ENCODE measurements around the gene REX1BD. TPM values are rescaled to one million over a fixed set of nuclear protein-coding genes. Genes with fewer than 3 reads are reported as not detected.

The REX1BD gene
- total and polyA plus RNA-seq, 2 of the 13 experiments (the other 11 are each of a cell fraction or from before 2014, with no cell fraction given), result 7.5 to 25.4 TPM

DNA sequence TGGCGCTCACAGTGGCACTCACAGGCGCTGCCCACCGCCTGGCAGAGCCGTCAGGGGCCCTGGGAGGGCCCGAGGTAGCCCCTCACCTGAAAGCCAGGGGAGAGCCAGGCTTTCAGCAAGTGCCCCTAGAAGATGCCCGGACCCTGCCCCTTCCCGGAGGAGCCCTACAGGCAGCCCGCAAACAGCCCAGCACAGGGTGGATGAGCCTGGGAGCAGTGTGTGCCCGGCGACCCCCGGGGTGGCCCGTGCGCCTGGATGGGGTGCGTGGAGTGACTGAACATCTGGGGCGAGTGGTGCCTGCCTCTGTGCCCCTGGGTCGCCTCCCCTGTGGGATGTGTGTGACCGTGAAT is 16.6 kb downstream of the REX1BD start:
- peak overlapping the region; percentile 80 for H3K9ac ChIP-seq (ENCODE audit: insufficient read depth, low read depth, low read length)
- H3K79me2 ChIP-seq (ENCODE audit: insufficient read depth, low read length), result peaks cover 34% of the 10 kb centered on the region
- WGBS (ENCODE audit: low lambda C conversion rate), result 73% methylated on average over 3 of the region's 17 CpGs
- peaks cover 52% of the 10 kb centered on the region for H3K4me1 ChIP-seq (ENCODE audit: insufficient read depth, low read length)
- ATAC-seq (no peak), DNase-seq (ENCODE audit: low spot score) (no peak), FAIRE-seq (no peak)
- in situ Hi-C loops (cut with HindIII; ENCODE audit: extremely low pct_ligation_motif_present, low pct_unique_long_range_greater_than_20kb), result no loop called here
- intact Hi-C loops (cut with micrococcal nuclease; ENCODE audit: unreplicated experiment), result no loop called here
- H2AFZ ChIP-seq (ENCODE audit: low read length), result no peak overlapping the region
- ChIA-PET POLR2A (interaction anchor here (1.6 kb wide), 1 partner anchor 16 kb away, joined by 4 read pairs; no protein-coding TSS in a partner anchor), CTCF (ENCODE audit: low intra/inter-chr PET ratio, low total read pairs) (no interaction called here)
- peak overlapping the region; percentile 91 for H3K4me2 ChIP-seq (ENCODE audit: low read depth, low read length)
- H3K27ac ChIP-seq (ENCODE audit: extremely low read length, insufficient read depth, low read length), result peak overlapping the region; percentile 68
- H3K36me3 ChIP-seq (replicated peaks in 1 of 2; ENCODE audit: control insufficient read depth in 1 of 2, insufficient read depth in 2 of 2, low read length in 2 of 2), result peaks cover 6 to 12% of the 10 kb centered on the region in 2 experiments; a peak in 3 of 5 replicates
- peak overlapping the region; percentile 67 to 82 (median 82) for H3K4me3 ChIP-seq (replicated peaks in 1 of 3; ENCODE audit: insufficient read depth in 1 of 3, low read depth in 2 of 3, low read length in 3 of 3)
- H4K20me1 ChIP-seq (ENCODE audit: insufficient read depth, low read length), result peaks cover 26% of the 10 kb centered on the region
- H3K9me3 ChIP-seq (ENCODE audit: low read length), result no peaks in the 10 kb centered on the region
- no peaks in the 10 kb centered on the region; a peak in 1 of 5 replicates for H3K27me3 ChIP-seq (ENCODE audit: control insufficient read depth in 1 of 2, insufficient read depth in 2 of 2, low read length in 2 of 2)
- TSS peak; percentile 63 for BruUV-seq (replicated peaks)
- 0 out of 2 replicates have a peak, but pooled peaks have one; percentile 2 for TF ChIP-seq ZBTB7B (CRISPR knock-in tag; IDR thresholded peaks at IDR 0.05)
- TF ChIP-seq, protein P1, sequence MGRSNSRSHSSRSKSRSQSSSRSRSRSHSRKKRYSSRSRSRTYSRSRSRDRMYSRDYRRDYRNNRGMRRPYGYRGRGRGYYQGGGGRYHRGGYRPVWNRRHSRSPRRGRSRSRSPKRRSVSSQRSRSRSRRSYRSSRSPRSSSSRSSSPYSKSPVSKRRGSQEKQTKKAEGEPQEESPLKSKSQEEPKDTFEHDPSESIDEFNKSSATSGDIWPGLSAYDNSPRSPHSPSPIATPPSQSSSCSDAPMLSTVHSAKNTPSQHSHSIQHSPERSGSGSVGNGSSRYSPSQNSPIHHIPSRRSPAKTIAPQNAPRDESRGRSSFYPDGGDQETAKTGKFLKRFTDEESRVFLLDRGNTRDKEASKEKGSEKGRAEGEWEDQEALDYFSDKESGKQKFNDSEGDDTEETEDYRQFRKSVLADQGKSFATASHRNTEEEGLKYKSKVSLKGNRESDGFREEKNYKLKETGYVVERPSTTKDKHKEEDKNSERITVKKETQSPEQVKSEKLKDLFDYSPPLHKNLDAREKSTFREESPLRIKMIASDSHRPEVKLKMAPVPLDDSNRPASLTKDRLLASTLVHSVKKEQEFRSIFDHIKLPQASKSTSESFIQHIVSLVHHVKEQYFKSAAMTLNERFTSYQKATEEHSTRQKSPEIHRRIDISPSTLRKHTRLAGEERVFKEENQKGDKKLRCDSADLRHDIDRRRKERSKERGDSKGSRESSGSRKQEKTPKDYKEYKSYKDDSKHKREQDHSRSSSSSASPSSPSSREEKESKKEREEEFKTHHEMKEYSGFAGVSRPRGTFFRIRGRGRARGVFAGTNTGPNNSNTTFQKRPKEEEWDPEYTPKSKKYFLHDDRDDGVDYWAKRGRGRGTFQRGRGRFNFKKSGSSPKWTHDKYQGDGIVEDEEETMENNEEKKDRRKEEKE (IDR thresholded peaks at IDR 0.05), result no peak
- TF ChIP-seq, protein P2, sequence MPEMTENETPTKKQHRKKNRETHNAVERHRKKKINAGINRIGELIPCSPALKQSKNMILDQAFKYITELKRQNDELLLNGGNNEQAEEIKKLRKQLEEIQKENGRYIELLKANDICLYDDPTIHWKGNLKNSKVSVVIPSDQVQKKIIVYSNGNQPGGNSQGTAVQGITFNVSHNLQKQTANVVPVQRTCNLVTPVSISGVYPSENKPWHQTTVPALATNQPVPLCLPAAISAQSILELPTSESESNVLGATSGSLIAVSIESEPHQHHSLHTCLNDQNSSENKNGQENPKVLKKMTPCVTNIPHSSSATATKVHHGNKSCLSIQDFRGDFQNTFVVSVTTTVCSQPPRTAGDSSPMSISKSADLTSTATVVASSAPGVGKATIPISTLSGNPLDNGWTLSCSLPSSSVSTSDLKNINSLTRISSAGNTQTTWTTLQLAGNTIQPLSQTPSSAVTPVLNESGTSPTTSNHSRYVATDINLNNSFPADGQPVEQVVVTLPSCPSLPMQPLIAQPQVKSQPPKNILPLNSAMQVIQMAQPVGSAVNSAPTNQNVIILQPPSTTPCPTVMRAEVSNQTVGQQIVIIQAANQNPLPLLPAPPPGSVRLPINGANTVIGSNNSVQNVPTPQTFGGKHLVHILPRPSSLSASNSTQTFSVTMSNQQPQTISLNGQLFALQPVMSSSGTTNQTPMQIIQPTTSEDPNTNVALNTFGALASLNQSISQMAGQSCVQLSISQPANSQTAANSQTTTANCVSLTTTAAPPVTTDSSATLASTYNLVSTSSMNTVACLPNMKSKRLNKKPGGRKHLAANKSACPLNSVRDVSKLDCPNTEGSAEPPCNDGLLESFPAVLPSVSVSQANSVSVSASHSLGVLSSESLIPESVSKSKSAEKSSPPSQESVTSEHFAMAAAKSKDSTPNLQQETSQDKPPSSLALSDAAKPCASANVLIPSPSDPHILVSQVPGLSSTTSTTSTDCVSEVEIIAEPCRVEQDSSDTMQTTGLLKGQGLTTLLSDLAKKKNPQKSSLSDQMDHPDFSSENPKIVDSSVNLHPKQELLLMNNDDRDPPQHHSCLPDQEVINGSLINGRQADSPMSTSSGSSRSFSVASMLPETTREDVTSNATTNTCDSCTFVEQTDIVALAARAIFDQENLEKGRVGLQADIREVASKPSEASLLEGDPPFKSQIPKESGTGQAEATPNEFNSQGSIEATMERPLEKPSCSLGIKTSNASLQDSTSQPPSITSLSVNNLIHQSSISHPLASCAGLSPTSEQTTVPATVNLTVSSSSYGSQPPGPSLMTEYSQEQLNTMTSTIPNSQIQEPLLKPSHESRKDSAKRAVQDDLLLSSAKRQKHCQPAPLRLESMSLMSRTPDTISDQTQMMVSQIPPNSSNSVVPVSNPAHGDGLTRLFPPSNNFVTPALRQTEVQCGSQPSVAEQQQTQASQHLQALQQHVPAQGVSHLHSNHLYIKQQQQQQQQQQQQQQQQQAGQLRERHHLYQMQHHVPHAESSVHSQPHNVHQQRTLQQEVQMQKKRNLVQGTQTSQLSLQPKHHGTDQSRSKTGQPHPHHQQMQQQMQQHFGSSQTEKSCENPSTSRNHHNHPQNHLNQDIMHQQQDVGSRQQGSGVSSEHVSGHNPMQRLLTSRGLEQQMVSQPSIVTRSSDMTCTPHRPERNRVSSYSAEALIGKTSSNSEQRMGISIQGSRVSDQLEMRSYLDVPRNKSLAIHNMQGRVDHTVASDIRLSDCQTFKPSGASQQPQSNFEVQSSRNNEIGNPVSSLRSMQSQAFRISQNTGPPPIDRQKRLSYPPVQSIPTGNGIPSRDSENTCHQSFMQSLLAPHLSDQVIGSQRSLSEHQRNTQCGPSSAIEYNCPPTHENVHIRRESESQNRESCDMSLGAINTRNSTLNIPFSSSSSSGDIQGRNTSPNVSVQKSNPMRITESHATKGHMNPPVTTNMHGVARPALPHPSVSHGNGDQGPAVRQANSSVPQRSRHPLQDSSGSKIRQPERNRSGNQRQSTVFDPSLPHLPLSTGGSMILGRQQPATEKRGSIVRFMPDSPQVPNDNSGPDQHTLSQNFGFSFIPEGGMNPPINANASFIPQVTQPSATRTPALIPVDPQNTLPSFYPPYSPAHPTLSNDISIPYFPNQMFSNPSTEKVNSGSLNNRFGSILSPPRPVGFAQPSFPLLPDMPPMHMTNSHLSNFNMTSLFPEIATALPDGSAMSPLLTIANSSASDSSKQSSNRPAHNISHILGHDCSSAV (CRISPR knock-in tag; IDR thresholded peaks at IDR 0.05; ENCODE audit: borderline replicate concordance), result no peak
- TF ChIP-seq HDAC1 (CRISPR knock-in tag; IDR thresholded peaks at IDR 0.05), result no peak
- TF ChIP-seq TEAD3 (CRISPR knock-in tag; optimal IDR thresholded peaks at IDR 0.05; ENCODE audit: borderline replicate concordance), result no peak
